Natural killer cell treated with Interleukin-12 subunit alpha and Interleukin-12 subunit beta and Interleukin-15 and Interleukin-18, amount 100 ng/mL, for 72 hours (primary cell): ENCODE results near the gene DLGAP3. TPM values are rescaled to one million over a fixed set of nuclear protein-coding genes. Genes with fewer than 3 reads are reported as not detected.

Source experiments
- ATAC-seq, 2 donors: fragments of 150-1000 bp; cut with Tn5 transposase in 1 of 2; sonication (Bioruptor Pico), chemical (Tn5 transposase) in 1 of 2; 2 replicates each; pipeline ENCODE4 v1.10.0; 2021
- DNase-seq: peaks from one replicate; pipeline ENCODE4 v3.0.0; 2022; ENCODE audit warnings: low spot score
- H3K27ac Mint-ChIP-seq, 2 donors: 1 replicate in 1 of 2; 2 replicates in 1 of 2; pipeline ENCODE4 v1.8.0; 2022; ENCODE audit warnings: mixed read lengths in 2 of 2, mild to moderate bottlenecking in 1 of 2, moderate library complexity in 1 of 2
- H3K27me3 Mint-ChIP-seq, 2 donors: 1 replicate in 1 of 2; 2 replicates in 1 of 2; pipeline ENCODE4 v1.8.0; 2022; ENCODE audit warnings: mixed read lengths in 2 of 2
- H3K36me3 Mint-ChIP-seq: one replicate; pipeline ENCODE4 v1.8.0; 2022; ENCODE audit warnings: mixed read lengths
- H3K4me1 Mint-ChIP-seq, 2 donors: 1 replicate in 1 of 2; 2 replicates in 1 of 2; pipeline ENCODE4 v1.8.0; 2022; ENCODE audit warnings: low read depth in 2 of 2, mixed read lengths in 2 of 2, mild to moderate bottlenecking in 1 of 2
- H3K4me3 Mint-ChIP-seq: one replicate; pipeline ENCODE4 v1.8.0; 2022; ENCODE audit warnings: mixed read lengths
- H3K9me3 Mint-ChIP-seq: 2 replicates; pipeline ENCODE4 v1.8.0; 2022; ENCODE audit warnings: mixed read lengths
- total RNA-seq, 2 donors: library from RNA; stranded (reverse); gene quantifications; one replicate each; pipeline ENCODE4 v1.2.3, GENCODE V29; 2022

Gene DLGAP3
- total RNA-seq, 2 donors from 2014 or later, result 0.71 to 0.73 TPM

DNA sequence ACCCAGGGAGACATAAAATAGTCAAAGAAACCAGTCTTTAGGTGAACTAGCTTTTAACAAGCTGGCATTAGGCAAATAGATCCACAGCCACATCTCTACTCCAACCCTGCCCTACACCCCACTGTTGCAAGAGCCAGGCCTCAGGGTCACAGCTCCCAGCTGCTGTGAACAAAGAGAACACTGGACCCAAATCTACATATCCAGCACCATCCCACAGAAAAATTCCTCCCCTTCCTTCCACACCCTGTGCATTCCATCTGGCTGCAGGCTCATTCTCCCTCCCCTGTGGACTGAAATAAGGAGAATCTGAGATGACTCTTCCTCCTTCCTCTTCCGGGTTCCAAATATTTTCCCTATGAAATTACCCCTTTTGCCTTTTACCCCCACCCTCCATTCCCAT, 23.2 kb downstream of the DLGAP3 start:
- Mint-ChIP-seq H3K4me3 (no peak overlapping the region), H3K4me1 (no peaks in the 10 kb centered on the region), H3K27ac (no peak overlapping the region), H3K27me3 (peaks cover 32 to 39% of the 10 kb centered on the region in 2 donors), H3K36me3 (no peaks in the 10 kb centered on the region), H3K9me3 (no peaks in the 10 kb centered on the region)
- DNase-seq (no peak), ATAC-seq (no peak)

GRCh38 chr1:34905098-34905459, 24.4 kb downstream of the DLGAP3 start:
- ATAC-seq (peak in 1 of 2 donors; percentile 4), DNase-seq (no peak)
- Mint-ChIP-seq H3K4me1 (no peaks in the 10 kb centered on the region), H3K4me3 (no peak overlapping the region), H3K27ac (no peak overlapping the region), H3K27me3 (peaks cover 33 to 36% of the 10 kb centered on the region in 2 donors), H3K9me3 (no peaks in the 10 kb centered on the region), H3K36me3 (no peaks in the 10 kb centered on the region)

DNA sequence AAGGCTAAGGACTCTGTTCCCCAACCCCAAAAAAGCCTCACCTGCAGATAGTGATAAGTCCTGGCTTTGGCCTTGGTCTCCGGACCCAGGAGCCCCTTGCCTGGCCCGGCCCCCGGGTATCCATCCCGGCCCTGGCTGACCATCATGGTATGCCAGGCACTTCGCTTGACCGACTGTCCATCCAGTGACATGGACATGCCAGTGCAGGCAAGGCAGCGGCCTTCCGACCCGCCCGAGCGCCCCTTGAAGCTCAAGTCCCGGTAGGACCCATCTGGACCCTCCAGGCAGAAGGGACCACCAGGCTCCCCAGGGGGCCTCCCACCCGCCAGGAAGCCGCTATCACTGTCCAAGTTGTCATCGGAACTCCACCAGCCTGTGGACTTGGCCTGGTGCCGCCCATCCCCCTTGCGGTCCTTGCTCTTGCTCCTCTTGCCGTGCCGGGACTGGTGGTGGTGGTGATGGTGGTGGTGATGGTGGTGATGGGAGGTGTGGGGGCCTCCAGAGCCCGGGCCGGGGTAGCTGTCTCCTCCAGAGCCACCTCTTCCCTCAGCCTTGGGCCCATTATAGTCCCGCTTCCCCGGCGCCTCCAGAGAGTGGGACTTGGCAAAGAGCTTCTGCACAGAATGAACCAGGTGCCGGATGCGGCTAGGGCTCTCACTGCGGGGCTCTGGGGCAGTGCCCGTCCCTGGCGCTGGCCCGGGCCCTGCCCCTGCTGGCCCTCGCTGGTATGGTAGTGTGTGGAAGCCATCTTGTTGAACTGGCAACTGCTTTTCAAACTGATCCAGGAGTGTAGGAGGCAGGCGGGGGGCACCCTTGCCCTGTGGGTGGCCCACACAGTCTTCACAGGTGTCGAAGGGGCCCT, 25.0 kb downstream of the DLGAP3 start:
- Mint-ChIP-seq H3K4me1 (no peaks in the 10 kb centered on the region), H3K4me3 (no peak overlapping the region), H3K9me3 (no peaks in the 10 kb centered on the region), H3K27me3 (peaks cover 33% of the 10 kb centered on the region in 2 donors), H3K27ac (no peak overlapping the region), H3K36me3 (no peaks in the 10 kb centered on the region)
- ATAC-seq (peak; percentile 24 to 26), DNase-seq (no peak)

- Mint-ChIP-seq H3K4me3 (no peak overlapping the region), H3K9me3 (no peaks in the 10 kb centered on the region)
These were observed 27.5 kb downstream of the DLGAP3 start for GRCh38 chr1:34901919-34902318.

DNA sequence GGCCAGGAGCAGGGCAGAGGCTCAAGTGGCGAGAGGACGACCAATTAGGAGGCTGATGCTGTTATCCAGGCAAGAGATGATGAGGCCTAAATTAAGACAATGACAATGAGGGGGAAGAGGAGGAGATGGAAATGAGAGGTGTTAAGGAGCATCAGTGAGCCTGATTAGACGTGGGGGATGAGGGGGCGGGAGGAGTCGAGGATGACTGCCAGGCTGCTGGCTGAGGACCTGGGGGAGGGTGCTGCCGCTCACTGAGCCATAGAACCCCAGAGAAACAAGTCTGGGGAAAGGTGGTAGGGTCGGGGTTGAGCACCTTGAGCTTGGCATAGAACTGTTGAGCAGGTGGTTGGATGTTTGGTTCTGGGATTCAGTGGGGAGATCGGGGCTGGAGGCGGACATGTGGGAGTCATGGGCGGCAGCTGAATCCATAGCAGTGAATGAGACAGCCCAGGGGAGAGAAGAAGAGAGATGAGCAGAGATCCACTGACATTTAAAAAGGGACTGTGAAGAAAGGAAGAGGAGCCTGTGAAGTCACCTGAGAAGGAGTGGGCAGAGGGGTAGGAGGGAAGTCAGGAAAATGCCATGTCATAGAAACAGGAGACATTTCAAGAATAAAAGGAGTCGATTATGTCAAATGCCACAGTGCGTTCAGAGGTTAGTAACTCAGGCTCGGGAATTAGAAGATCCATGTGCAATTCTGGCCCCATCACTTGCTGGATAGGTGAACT, 28.5 kb downstream of the DLGAP3 start:
- Mint-ChIP-seq H3K4me1 (no peaks in the 10 kb centered on the region), H3K27ac (no peak overlapping the region), H3K4me3 (no peak overlapping the region), H3K36me3 (no peaks in the 10 kb centered on the region), H3K9me3 (no peaks in the 10 kb centered on the region), H3K27me3 (peaks cover 19 to 24% of the 10 kb centered on the region in 2 donors)
- no peak for ATAC-seq
- no peak for DNase-seq

More at GRCh38 chr1:34901919-34902318, 27.5 kb downstream of the DLGAP3 start:
- peaks cover 19 to 24% of the 10 kb centered on the region in 2 donors for H3K27me3 Mint-ChIP-seq
- H3K27ac Mint-ChIP-seq, result no peak overlapping the region
- no peak for DNase-seq
- no peak for ATAC-seq
- no peaks in the 10 kb centered on the region for H3K4me1 Mint-ChIP-seq
- no peaks in the 10 kb centered on the region for H3K36me3 Mint-ChIP-seq

- Mint-ChIP-seq H3K9me3 (no peaks in the 10 kb centered on the region), H3K27ac (no peak overlapping the region), H3K36me3 (no peaks in the 10 kb centered on the region), H3K27me3 (peaks cover 19 to 24% of the 10 kb centered on the region in 2 donors), H3K4me3 (no peak overlapping the region), H3K4me1 (no peaks in the 10 kb centered on the region)
- DNase-seq (no peak), ATAC-seq (peak in 1 of 2 donors; percentile 37)
These were observed 29.5 kb downstream of the DLGAP3 start for GRCh38 chr1:34899906-34900305.

- H3K4me3 Mint-ChIP-seq, result no peak overlapping the region
- H3K9me3 Mint-ChIP-seq, result no peaks in the 10 kb centered on the region
- H3K27ac Mint-ChIP-seq, result no peak overlapping the region
- no peaks in the 10 kb centered on the region for H3K36me3 Mint-ChIP-seq
- H3K27me3 Mint-ChIP-seq, result peaks cover 19 to 24% of the 10 kb centered on the region in 2 donors
- ATAC-seq (no peak), DNase-seq (no peak)
- no peaks in the 10 kb centered on the region for H3K4me1 Mint-ChIP-seq
These were observed 30.0 kb downstream of the DLGAP3 start for GRCh38 chr1:34899471-34899870.

- DNase-seq (no peak), ATAC-seq (no peak)
- Mint-ChIP-seq H3K9me3 (no peaks in the 10 kb centered on the region), H3K4me1 (no peaks in the 10 kb centered on the region), H3K36me3 (no peaks in the 10 kb centered on the region), H3K4me3 (no peak overlapping the region), H3K27ac (no peak overlapping the region), H3K27me3 (peaks cover 19 to 23% of the 10 kb centered on the region in 2 donors)
These were observed 31.1 kb downstream of the DLGAP3 start for GRCh38 chr1:34898330-34898761.

- ATAC-seq, result no peak
- Mint-ChIP-seq H3K4me3 (no peak overlapping the region), H3K4me1 (no peaks in the 10 kb centered on the region), H3K27ac (no peak overlapping the region), H3K9me3 (peaks cover 6% of the 10 kb centered on the region), H3K27me3 (peaks cover 18 to 19% of the 10 kb centered on the region in 2 donors), H3K36me3 (peaks cover 10% of the 10 kb centered on the region)
- no peak for DNase-seq
These were observed 32.8 kb downstream of the DLGAP3 start for GRCh38 chr1:34896612-34897011.

- Mint-ChIP-seq H3K27ac (no peak overlapping the region), H3K9me3 (peaks cover 6% of the 10 kb centered on the region), H3K27me3 (peaks cover 26 to 40% of the 10 kb centered on the region in 2 donors), H3K4me1 (peaks cover 0 to 4% of the 10 kb centered on the region in 2 donors), H3K4me3 (no peak overlapping the region), H3K36me3 (peaks cover 16% of the 10 kb centered on the region)
- DNase-seq (no peak), ATAC-seq (no peak)
These were observed 39.7 kb downstream of the DLGAP3 start for GRCh38 chr1:34889705-34890104.

DNA sequence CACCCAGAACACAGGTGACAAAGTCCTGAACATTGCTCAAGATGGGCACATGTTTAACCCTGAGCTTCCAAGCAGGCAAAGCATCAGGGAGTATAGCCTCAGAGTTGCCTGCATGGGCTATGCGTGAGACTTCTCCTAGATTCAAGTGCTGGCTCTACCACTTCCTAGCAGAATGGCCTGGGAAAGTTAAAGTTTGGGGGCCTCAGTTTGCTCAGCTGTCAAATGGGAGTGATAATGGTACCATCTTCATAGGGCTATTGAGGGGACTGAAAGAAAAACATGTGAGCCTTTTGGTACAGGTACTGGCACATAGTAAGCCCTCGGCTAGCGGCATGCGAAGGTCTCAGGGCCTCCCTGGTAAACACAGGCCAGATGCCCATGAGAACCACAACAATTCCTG, 41.9 kb downstream of the DLGAP3 start:
- H3K4me1 Mint-ChIP-seq, result peaks cover 0 to 7% of the 10 kb centered on the region in 2 donors
- H3K4me3 Mint-ChIP-seq, result no peak overlapping the region
- DNase-seq, result no peak
- H3K36me3 Mint-ChIP-seq, result peaks cover 15% of the 10 kb centered on the region
- H3K9me3 Mint-ChIP-seq, result peaks cover 6% of the 10 kb centered on the region
- no peak overlapping the region for H3K27ac Mint-ChIP-seq
- peaks cover 37 to 52% of the 10 kb centered on the region in 2 donors for H3K27me3 Mint-ChIP-seq
- no peak for ATAC-seq

DNA sequence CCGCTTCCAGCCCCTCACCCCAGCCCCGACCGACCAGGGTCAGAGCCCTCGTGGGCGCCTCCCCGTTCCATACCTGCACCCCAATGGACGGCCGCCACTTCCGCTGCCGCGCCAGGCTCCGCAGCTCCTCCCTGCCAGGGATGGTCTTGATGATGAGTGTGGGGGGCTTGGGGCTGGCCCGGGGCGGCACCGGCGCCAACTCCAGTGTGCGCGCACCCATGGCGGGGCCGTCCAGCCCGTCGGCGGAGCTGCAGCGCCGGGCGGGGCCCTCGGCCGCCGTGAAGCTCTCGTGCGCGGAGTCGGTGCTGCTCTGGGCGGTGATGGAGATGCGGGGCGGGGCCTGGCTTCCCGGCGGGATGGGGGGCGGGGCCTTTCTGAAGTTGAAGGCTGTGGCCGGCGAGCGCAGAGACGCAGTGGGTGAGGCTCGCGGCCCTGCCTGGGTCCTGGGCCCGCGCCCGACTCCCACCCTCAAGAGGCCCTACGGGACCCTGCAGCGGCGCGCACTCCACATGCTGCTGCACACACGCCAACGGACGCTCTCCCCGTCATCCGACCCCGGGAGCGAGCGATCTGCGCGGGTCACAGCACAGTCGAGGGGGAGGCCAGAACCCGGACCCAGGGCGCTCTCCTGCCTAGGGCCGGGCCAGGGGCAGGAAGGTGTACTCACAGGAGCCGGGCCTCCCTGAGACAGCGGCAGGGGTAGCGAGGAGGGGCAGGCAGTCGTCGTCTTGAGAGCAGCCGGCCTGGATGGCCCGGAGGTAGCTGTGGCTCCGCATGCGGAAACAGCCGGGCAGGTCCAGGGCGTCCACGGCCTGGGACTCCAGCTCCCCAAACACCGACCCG, 43.8 kb downstream of the DLGAP3 start:
- peaks cover 0 to 7% of the 10 kb centered on the region in 2 donors for H3K4me1 Mint-ChIP-seq
- H3K27ac Mint-ChIP-seq, result no peak overlapping the region
- ATAC-seq (peak; percentile 82 to 87), DNase-seq (no peak)
- H3K9me3 Mint-ChIP-seq, result no peaks in the 10 kb centered on the region
- peaks cover 35 to 44% of the 10 kb centered on the region in 2 donors for H3K27me3 Mint-ChIP-seq
- H3K4me3 Mint-ChIP-seq, result peak overlapping the region; percentile 64
- H3K36me3 Mint-ChIP-seq, result no peaks in the 10 kb centered on the region

DNA sequence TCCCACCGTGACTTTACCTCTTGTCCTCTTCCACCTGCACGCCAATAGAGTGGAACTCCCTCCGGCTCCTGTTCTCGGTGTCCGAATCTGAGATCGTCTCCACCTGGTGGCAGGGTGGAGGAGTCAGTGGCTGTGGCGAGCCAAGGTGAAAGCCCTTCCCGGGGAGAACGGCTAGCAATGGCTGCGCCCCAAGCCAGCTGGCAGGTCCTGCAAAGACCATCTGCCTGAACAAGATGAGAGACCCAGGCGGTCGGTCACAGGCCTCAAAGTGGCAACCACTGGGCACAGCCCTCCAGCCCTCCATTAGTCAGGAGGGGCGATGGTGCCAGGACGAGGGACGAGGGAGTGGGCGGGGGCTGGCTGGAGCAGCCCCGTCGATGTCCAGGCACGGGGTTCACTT, 44.5 kb downstream of the DLGAP3 start:
- no peak overlapping the region for H3K27ac Mint-ChIP-seq
- peaks cover 35 to 44% of the 10 kb centered on the region in 2 donors for H3K27me3 Mint-ChIP-seq
- H3K4me3 Mint-ChIP-seq, result peak overlapping the region; percentile 64
- no peaks in the 10 kb centered on the region for H3K9me3 Mint-ChIP-seq
- peaks cover 0 to 7% of the 10 kb centered on the region in 2 donors for H3K4me1 Mint-ChIP-seq
- DNase-seq (no peak), ATAC-seq (no peak)
- H3K36me3 Mint-ChIP-seq, result no peaks in the 10 kb centered on the region
